Stimulated activated CD4-positive, alpha-beta T cell treated with anti-CD3 and anti-CD28 coated beads, Interleukin-12 subunit alpha, Interleukin-12 subunit beta, amount 100 ng/mL, for 48 hours (primary cell): ENCODE data around the gene FOXL3.

ENCODE experiments used
- DNase-seq, 3 donors: peaks; one replicate each; pipeline ENCODE4 v3.0.0-alpha.2; 2020; ENCODE audit warnings: low read depth in 2 of 3, low spot score in 1 of 3

The FOXL3 gene

DNA sequence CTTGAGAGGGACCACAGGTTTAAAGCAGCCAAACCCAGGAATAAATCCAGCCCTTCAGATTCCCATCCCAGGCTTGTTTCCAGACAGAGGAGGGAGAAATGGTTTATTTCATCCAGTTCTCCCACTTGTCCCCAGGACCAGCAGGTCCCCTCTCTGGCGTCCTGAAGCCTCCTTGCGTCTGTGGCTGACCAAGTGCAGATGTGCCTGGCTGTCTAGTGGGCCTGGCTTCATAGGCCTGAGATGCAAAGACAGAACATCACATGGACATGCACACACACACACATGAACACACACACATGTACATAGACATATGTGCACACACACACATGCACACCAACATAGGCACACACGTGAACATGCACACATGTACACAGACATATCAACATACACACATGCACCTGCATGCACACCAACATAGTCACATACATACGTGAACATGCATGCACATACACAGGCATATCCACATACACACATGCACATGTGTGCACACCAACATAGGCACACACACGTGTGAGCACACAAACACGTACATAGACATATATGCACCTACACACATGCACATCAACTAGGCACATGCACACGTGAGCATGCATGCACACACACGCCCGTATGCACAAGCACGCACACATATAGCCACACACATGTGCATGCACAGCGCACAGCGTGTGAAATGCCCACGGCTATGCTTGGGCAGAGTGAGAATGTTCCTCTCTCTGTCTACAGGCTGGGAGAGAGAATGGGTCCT lies 10.7 kb downstream of the FOXL3 start:
- DNase-seq: no peak

DNA sequence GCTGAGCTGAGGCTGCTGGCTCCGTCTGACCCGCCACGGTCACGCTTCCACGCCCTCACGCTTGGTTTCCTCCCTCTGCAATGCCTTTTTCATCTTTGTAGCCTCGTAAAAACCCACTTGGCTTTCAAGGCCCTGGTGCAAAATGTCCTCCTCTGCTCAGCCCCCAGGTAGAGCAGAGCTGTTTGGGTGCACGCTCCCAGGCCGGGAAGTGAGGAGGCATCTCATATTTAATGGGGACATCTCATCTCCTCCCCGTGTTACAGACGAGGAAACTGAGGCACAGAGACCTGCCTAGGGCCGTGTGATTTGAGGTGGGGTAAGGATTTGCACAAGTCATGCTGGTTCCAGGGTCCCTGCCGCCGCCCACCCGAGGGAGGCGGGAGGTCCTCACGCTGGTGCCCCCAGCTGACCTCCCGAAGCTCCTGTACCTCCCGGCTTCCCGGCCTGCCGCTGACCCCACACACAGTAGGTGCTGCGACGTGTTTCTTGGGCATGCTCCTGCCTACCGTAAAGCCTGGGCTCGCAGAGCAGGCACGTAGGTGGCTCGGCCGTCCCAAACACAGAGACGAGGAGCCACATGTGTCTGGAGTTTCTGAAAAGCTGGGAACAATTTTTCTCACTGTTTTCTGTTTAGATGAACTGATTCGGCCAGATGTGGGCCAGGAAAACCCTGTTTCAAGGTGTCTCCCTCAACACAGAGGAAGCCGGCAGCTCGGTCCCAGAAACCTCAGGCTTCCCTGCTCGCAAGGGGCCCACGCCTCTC lies 11.5 kb downstream of the FOXL3 start:
- DNase-seq: no peak

- no peak for DNase-seq
Observed at GRCh38 chr7:302054-302992, 12.4 kb downstream of the FOXL3 start.

DNA sequence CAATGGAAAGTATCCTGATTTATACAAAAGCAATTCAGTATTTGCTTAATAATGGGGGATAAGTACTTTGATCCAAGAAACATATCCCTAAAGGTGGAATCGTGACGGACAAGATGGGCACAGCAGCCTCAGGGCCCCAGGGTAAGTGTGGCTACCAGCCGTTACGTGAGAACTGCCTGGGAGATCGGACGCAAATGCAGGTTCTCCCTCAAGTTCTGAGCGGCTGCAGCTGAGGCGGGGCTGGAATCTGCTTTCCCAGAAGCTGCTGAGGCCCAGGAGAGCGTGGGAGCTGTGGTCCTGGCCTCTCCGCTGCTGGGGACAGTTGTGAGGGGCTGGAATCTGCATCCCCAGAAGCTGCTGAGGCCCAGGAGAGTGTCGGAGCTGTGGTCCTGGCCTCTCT lies 13.5 kb downstream of the FOXL3 start:
- no peak for DNase-seq

DNA sequence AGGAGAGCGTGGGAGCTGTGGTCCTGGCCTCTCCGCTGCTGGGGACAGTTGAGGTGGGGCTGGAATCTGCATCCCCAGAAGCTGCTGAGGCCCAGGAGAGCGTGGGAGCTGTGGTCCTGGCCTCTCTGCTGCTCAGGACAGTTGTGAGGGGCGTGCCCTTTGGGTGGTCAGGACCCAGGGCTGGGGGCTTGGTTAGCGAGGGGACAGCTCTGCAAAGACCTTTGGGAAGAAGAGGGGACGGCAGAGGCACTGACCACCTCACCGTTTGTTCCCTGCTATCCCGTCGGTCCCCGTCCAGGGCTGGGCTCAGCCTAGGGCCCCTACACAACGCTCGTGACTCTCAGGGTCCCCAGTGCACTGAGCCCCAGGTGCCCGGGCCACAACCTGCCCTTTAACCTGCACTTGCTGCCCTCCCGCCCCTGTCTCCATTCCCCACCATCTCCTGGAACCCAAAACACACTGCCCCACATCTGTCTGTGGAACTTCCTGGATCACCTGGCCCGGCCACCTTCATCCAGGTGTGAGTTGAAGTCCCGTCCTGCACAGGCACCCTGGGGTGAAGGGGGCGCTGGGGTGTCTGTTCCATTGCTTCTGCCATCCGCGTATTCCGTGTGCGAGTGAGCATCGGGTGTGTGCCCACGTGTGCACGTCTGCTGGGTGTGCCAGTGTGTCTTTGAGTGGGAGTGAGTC lies 14.1 kb downstream of the FOXL3 start:
- no peak for DNase-seq

DNA sequence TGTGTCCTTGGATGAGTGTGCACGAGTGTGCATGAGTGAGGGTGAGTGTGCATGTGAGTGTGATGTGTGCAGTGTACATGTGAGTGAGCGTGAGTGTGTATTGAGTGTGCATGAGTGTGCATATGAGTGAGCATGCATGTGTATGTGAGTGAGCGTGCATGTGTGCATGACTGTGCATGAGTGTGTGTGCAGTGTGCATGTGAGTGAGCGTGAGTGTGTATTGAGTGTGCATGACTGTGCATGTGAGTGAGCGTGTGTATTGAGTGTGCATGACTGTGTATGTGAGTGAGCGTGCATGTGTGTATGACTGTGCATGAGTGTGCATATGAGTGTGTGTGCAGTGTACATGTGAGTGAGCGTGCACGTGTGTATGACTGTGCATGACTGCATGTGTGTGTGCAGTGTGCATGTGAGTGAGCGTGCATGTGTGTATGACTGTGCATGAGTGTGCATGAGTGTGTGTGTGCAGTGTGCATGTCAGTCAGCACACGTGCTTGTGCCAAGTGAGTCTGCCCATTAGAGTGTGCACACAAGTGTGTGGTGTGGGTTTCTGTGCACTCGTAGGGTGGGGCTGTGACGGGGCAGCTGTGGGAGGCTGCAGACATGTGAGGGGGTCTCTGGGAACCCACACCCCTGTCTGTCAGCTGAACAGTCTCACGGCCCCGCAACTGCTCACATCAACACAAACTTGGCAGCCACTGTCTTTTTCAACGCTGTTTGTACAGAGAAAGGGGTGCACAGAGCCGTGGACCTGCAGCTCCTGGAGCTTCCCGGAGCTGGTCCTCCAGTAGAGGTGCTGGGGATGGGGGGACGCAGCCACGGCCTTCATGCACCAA lies 14.8 kb downstream of the FOXL3 start:
- no peak for DNase-seq

- no peak for DNase-seq
Observed at GRCh38 chr7:305410-306151, 15.6 kb downstream of the FOXL3 start.

GRCh38 chr7:307970-308369 lies 18.0 kb downstream of the FOXL3 start:
- DNase-seq: no peak

- no peak for DNase-seq
Observed at GRCh38 chr7:309586-310228, 19.7 kb downstream of the FOXL3 start.

GRCh38 chr7:311131-311680 lies 21.2 kb downstream of the FOXL3 start:
- no peak for DNase-seq

GRCh38 chr7:311796-312195 lies 21.8 kb downstream of the FOXL3 start:
- no peak for DNase-seq

- DNase-seq: no peak
Observed at GRCh38 chr7:312424-312823, 22.5 kb downstream of the FOXL3 start.

GRCh38 chr7:314853-315252 lies 24.9 kb downstream of the FOXL3 start:
- DNase-seq: no peak

GRCh38 chr7:315516-316265 lies 25.7 kb downstream of the FOXL3 start:
- DNase-seq: no peak

GRCh38 chr7:317643-318405 lies 27.9 kb downstream of the FOXL3 start:
- DNase-seq: no peak

- DNase-seq: no peak
Observed at GRCh38 chr7:318476-318875, 28.5 kb downstream of the FOXL3 start.
